ENCODE results near the gene ICOS.

ICOS gene

DNA sequence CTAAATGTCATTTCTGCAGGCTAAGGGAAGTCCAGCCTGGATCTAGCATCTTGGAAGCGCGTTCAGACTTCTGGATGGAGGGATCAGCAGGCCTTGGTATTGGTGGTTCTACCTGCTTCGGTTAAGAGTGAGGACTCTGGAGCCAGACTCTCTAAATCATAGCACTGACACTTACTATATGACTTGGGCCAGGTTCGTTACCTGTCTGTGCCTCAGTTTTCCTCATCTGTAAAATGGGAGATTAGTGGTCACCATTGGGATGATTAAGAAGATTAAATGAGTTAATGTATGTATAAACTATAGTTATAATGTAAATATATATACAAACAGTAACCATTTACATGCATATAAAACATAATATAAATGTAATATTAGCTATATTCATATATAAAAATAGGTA lies 995 bp upstream of the ICOS start:
- H3K4me2 ChIP-seq (ENCODE audit: low read depth, low read length), result no peak overlapping the region
- no peak overlapping the region for H2AFZ ChIP-seq (ENCODE audit: low read length)
- TF ChIP-seq EZH2phosphoT487 (IDR thresholded peaks at IDR 0.05; ENCODE audit: low read length) (no peak), CTCF (IDR thresholded peaks at IDR 0.05; ENCODE audit: low read length) (no peak), EZH2 (optimal IDR thresholded peaks at IDR 0.05; ENCODE audit: low read depth, low read length) (no peak)
- H4K20me1 ChIP-seq (ENCODE audit: insufficient read depth, low read length), result no peaks in the 10 kb centered on the region
- no peaks in the 10 kb centered on the region for H3K9me3 ChIP-seq (replicated peaks; ENCODE audit: insufficient read depth, low read length)
- H3K27ac ChIP-seq (ENCODE audit: low read length), result no peak overlapping the region
- H3K9ac ChIP-seq (ENCODE audit: low read length), result no peak overlapping the region
- H3K4me1 ChIP-seq (ENCODE audit: low read length), result no peaks in the 10 kb centered on the region
- no peak for DNase-seq
- H3K36me3 ChIP-seq (replicated peaks; ENCODE audit: insufficient read depth, low read length), result no peaks in the 10 kb centered on the region
- H3K4me3 ChIP-seq (ENCODE audit: low read length), result no peak overlapping the region
- H3K79me2 ChIP-seq (ENCODE audit: low read length), result no peaks in the 10 kb centered on the region
- no peaks in the 10 kb centered on the region for H3F3A ChIP-seq (ENCODE audit: insufficient read depth, low read length)
- no peaks in the 10 kb centered on the region for H3K27me3 ChIP-seq (replicated peaks; ENCODE audit: insufficient read depth, low read length)
- H3K9me2 ChIP-seq (replicated peaks; ENCODE audit: insufficient read depth, low read length), result no peaks in the 10 kb centered on the region

- H3K9me2 ChIP-seq (replicated peaks; ENCODE audit: insufficient read depth, low read length), result no peaks in the 10 kb centered on the region
- TF ChIP-seq EZH2 (optimal IDR thresholded peaks at IDR 0.05; ENCODE audit: low read depth, low read length) (no peak), EZH2phosphoT487 (IDR thresholded peaks at IDR 0.05; ENCODE audit: low read length) (no peak), CTCF (IDR thresholded peaks at IDR 0.05; ENCODE audit: low read length) (no peak)
- DNase-seq, result no peak
- no peaks in the 10 kb centered on the region for H3K9me3 ChIP-seq (replicated peaks; ENCODE audit: insufficient read depth, low read length)
- H3K36me3 ChIP-seq (replicated peaks; ENCODE audit: insufficient read depth, low read length), result no peaks in the 10 kb centered on the region
- no peaks in the 10 kb centered on the region for H3K27me3 ChIP-seq (replicated peaks; ENCODE audit: insufficient read depth, low read length)
- H4K20me1 ChIP-seq (ENCODE audit: insufficient read depth, low read length), result no peaks in the 10 kb centered on the region
- H2AFZ ChIP-seq (ENCODE audit: low read length), result no peak overlapping the region
- no peaks in the 10 kb centered on the region for H3K4me1 ChIP-seq (ENCODE audit: low read length)
- H3K27ac ChIP-seq (ENCODE audit: low read length), result no peak overlapping the region
- H3K79me2 ChIP-seq (ENCODE audit: low read length), result no peaks in the 10 kb centered on the region
- no peak overlapping the region for H3K9ac ChIP-seq (ENCODE audit: low read length)
- no peaks in the 10 kb centered on the region for H3F3A ChIP-seq (ENCODE audit: insufficient read depth, low read length)
- no peak overlapping the region for H3K4me2 ChIP-seq (ENCODE audit: low read depth, low read length)
- no peak overlapping the region for H3K4me3 ChIP-seq (ENCODE audit: low read length)
These were observed 386 bp downstream of the ICOS start for GRCh38 chr2:203936949-203937348.

- Histone ChIP-seq H3K4me3 (ENCODE audit: low read length) (no peak overlapping the region), H3K9me2 (replicated peaks; ENCODE audit: insufficient read depth, low read length) (no peaks in the 10 kb centered on the region), H3F3A (ENCODE audit: insufficient read depth, low read length) (no peaks in the 10 kb centered on the region), H3K79me2 (ENCODE audit: low read length) (no peaks in the 10 kb centered on the region), H3K4me2 (ENCODE audit: low read depth, low read length) (no peak overlapping the region), H2AFZ (ENCODE audit: low read length) (no peak overlapping the region), H4K20me1 (ENCODE audit: insufficient read depth, low read length) (no peaks in the 10 kb centered on the region), H3K9ac (ENCODE audit: low read length) (no peak overlapping the region), H3K36me3 (replicated peaks; ENCODE audit: insufficient read depth, low read length) (no peaks in the 10 kb centered on the region), H3K27me3 (replicated peaks; ENCODE audit: insufficient read depth, low read length) (no peaks in the 10 kb centered on the region), H3K9me3 (replicated peaks; ENCODE audit: insufficient read depth, low read length) (no peaks in the 10 kb centered on the region), H3K27ac (ENCODE audit: low read length) (no peak overlapping the region), H3K4me1 (ENCODE audit: low read length) (no peaks in the 10 kb centered on the region)
- TF ChIP-seq EZH2 (optimal IDR thresholded peaks at IDR 0.05; ENCODE audit: low read depth, low read length), result no peak
- no peak for TF ChIP-seq CTCF (IDR thresholded peaks at IDR 0.05; ENCODE audit: low read length)
- TF ChIP-seq EZH2phosphoT487 (IDR thresholded peaks at IDR 0.05; ENCODE audit: low read length), result no peak
- DNase-seq, result no peak
These were observed 1.2 kb downstream of the ICOS start for GRCh38 chr2:203937788-203938187.

All from MM.1S (cell line).